Measurements from ENCODE around the gene TPRG1. TPM values are rescaled to one million over a fixed set of nuclear protein-coding genes. Genes with fewer than 3 reads are reported as not detected.

TPRG1 gene
- total and polyA plus RNA-seq, 2 of the 8 experiments (the other 6 are each of a cell fraction or from before 2014, with no cell fraction given): 0.37 to 0.47 TPM

DNA sequence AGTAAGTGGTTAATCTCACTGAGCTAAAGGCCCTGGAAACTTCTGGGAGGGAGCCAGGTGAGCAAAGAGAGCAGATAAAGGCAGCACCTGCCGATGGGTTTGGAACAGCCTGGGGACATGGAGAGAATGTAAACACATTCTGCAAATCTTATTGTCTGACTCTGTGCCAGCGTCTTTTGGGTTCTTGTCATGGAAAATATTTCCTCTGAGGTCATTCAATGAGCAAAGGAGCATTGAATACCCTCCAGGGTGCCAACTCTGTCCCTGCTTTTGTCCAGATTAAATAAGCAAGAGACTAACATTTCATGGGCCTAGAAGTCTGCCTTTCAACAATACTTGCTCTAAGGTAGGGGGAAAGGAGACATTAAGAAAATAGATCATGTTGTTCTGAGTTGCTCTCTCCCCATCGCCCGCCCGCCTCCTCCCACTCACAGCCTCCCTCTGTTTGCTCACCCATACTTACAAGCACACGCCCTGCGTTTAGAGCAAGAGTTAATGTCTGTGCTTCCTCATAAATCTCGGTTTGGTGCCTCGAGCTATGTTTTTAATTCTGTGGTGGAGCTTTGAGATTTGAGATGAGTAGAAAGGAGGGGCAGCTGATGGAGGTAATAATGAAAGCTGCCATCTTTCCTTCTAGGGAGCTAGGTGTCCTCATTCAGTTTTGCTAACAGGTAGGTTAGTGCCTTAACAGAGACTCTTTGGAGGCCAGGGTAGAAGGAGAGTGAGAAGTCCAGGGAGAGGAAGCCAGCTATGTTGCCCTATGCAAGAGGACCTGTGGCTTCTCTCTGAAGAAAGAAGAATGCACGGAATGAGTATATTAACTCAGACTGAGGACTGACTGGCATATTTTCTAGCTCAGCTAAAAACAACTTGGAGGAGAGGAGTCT, 132.9 kb downstream of the TPRG1 start:
- no peak overlapping the region for H2AFZ ChIP-seq (ENCODE audit: low read length)
- H3K23ac ChIP-seq (ENCODE audit: insufficient read length): no peak overlapping the region
- no peaks in the 10 kb centered on the region for H3K79me2 ChIP-seq (ENCODE audit: control insufficient read depth in 1 of 2, insufficient read depth in 2 of 2, low read length in 2 of 2)
- H3K4me1 ChIP-seq (replicated peaks in 1 of 4; ENCODE audit: control insufficient read depth in 3 of 4, insufficient read depth in 4 of 4, low read length in 3 of 4): peaks cover 2 to 11% (median 4%) of the 10 kb centered on the region in 4 experiments; a peak in 5 of 7 replicates
- H3K9me3 ChIP-seq (ENCODE audit: insufficient read depth in 2 of 2, low read depth in 1 of 2, low read length in 1 of 2): no peaks in the 10 kb centered on the region
- DNase-seq (ENCODE audit: low read depth in 1 of 2, low spot score in 2 of 2) (peak; percentile 43 to 45), FAIRE-seq (no peak)
- H3K36me3 ChIP-seq (ENCODE audit: control insufficient read depth in 2 of 4, insufficient read depth in 4 of 4, low read length in 3 of 4): no peaks in the 10 kb centered on the region; a peak in 1 of 8 replicates
- H3K4me3 ChIP-seq (ENCODE audit: extremely low read depth in 1 of 4, insufficient read depth in 2 of 4, low read depth in 3 of 4, low read length in 4 of 4): no peak overlapping the region
- no peaks in the 10 kb centered on the region for H3K27me3 ChIP-seq (replicated peaks in 1 of 4; ENCODE audit: control insufficient read depth in 3 of 4, extremely low read depth in 1 of 4, insufficient read depth in 3 of 4, low read length in 3 of 4)
- no peaks in the 10 kb centered on the region for H3K79me1 ChIP-seq (ENCODE audit: low read depth, low read length)
- POLR2A ChIA-PET (ENCODE audit: partially characterized antibody): no interaction called here
- H3K23me2 ChIP-seq (ENCODE audit: low read depth, low read length): no peaks in the 10 kb centered on the region
- no peak overlapping the region for H2AK5ac ChIP-seq (ENCODE audit: low read depth, low read length)
- no peak overlapping the region for H4K8ac ChIP-seq (ENCODE audit: extremely low read depth, insufficient read depth, low read length)
- H3K18ac ChIP-seq (ENCODE audit: extremely low read depth, low read length): peak overlapping the region; percentile 62; the same call in 1 of the 2 replicates
- 0 out of 2 replicates have a peak overlapping the region, but pooled peaks have one; percentile 4 for H2BK12ac ChIP-seq (ENCODE audit: low read depth, low read length)
- no peak overlapping the region for H2BK15ac ChIP-seq (ENCODE audit: low read length)
- H2BK120ac ChIP-seq (replicated peaks; ENCODE audit: low read depth, low read length): peak overlapping the region; percentile 16
- WGBS, 2 experiments (ENCODE audit: extremely low coverage in 1 of 2, insufficient coverage in 1 of 2, insufficient read length in 1 of 2, insufficient replicate concordance in 2 of 2, low coverage in 1 of 2, low lambda C conversion rate in 2 of 2, missing lambda C conversion rate in 1 of 2): 65% methylated on average over 10 of the region's 10 CpGs; no CpG with 5 or more reads in 1 of the 2 experiments
- H4K91ac ChIP-seq (replicated peaks; ENCODE audit: insufficient read length, low read length): no peak overlapping the region
- no peak overlapping the region for H3K14ac ChIP-seq (ENCODE audit: insufficient read length)
- no peak overlapping the region; a peak in 2 of 4 replicates for H3K4me2 ChIP-seq (ENCODE audit: insufficient read depth in 1 of 2, low read depth in 2 of 2, low read length in 2 of 2)
- CTCF ChIA-PET (ENCODE audit: partially characterized antibody): interaction anchor here (0.7 to 0.9 kb wide), 2 partner anchors 11 to 32 kb away, joined by 3 read pairs; no protein-coding TSS in a partner anchor
- H4K5ac ChIP-seq (ENCODE audit: insufficient read length, low read depth, low read length): peak overlapping the region; percentile 19
- H2BK5ac ChIP-seq (ENCODE audit: low read depth, low read length): peak overlapping the region; percentile 74; the same call in 1 of the 2 replicates
- H3K4ac ChIP-seq (replicated peaks; ENCODE audit: insufficient read length, low read depth, low read length): no peak overlapping the region
- no peak overlapping the region for H3K9ac ChIP-seq (replicated peaks in 1 of 4; ENCODE audit: extremely low read depth in 1 of 4, low read depth in 3 of 4, low read length in 3 of 4)
- H4K20me1 ChIP-seq (replicated peaks in 1 of 2; ENCODE audit: control insufficient read depth in 1 of 2, insufficient read depth in 2 of 2, low read length in 2 of 2): no peaks in the 10 kb centered on the region
- 0 out of 2 replicates have a peak overlapping the region, but pooled peaks have one; percentile 43 for H2BK20ac ChIP-seq (ENCODE audit: low read length)
- no peak overlapping the region for H3K27ac ChIP-seq (ENCODE audit: low read depth, low read length)
- no peak overlapping the region for H3K56ac ChIP-seq (replicated peaks; ENCODE audit: insufficient read length, low read depth, low read length)
- TF ChIP-seq YY1 (IDR thresholded peaks at IDR 0.05; ENCODE audit: low read depth, low read length) (0 out of 2 replicates have a peak, but pooled peaks have one; percentile 11), TCF12 (IDR thresholded peaks at IDR 0.05; ENCODE audit: low read depth, low read length) (peak; percentile 75; the same call in 1 of the 2 replicates), SIN3A (conservative IDR thresholded peaks at IDR 0.05 in 1 of 2, IDR thresholded peaks at IDR 0.05 in 1 of 2; ENCODE audit: low read depth in 1 of 2, low read length in 2 of 2) (no peak), SP1 (IDR thresholded peaks at IDR 0.05; ENCODE audit: low read depth, low read length) (0 out of 2 replicates have a peak, but pooled peaks have one; percentile 10), CREB1 (IDR thresholded peaks at IDR 0.05) (peak; percentile 74; the same call in 1 of the 2 replicates), CBX8 (IDR thresholded peaks at IDR 0.05; ENCODE audit: borderline replicate concordance, low read depth, low read length) (no peak)
- TF ChIP-seq, protein P1, sequence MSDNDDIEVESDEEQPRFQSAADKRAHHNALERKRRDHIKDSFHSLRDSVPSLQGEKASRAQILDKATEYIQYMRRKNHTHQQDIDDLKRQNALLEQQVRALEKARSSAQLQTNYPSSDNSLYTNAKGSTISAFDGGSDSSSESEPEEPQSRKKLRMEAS (IDR thresholded peaks at IDR 0.05): 0 out of 2 replicates have a peak, but pooled peaks have one; percentile 16

Data from H1 (cell line).